GM18507 (cell line): ENCODE data around the gene LRRFIP1.

Experiments used
- DNase-seq: peaks from one replicate; pipeline ENCODE4 v3.0.0; 2011; ENCODE audit warnings: low read depth; ENCODE audit not compliant: insufficient read length; ENCODE audit errors: extremely low spot score
- FAIRE-seq: peaks from 2 replicates; lab custom pipeline; 2011; peaks lifted over from hg19 to GRCh38; lab: Jason Lieb, UNC

The LRRFIP1 gene

GRCh38 chr2:237616373-237616733 lies 11.0 kb upstream of the LRRFIP1 start:
- DNase-seq (no peak), FAIRE-seq (no peak)

GRCh38 chr2:237616734-237617586 lies 10.4 kb upstream of the LRRFIP1 start:
- DNase-seq, result no peak
- FAIRE-seq, result no peak

GRCh38 chr2:237617587-237617982 lies 9.8 kb upstream of the LRRFIP1 start:
- FAIRE-seq, result no peak
- no peak for DNase-seq

GRCh38 chr2:237618449-237618848 lies 8.9 kb upstream of the LRRFIP1 start:
- FAIRE-seq, result no peak
- DNase-seq, result no peak

GRCh38 chr2:237623428-237624403 lies 3.7 kb upstream of the LRRFIP1 start:
- DNase-seq (no peak), FAIRE-seq (no peak)

- DNase-seq (peak; percentile 20), FAIRE-seq (no peak)
Measured at GRCh38 chr2:237624565-237624964, 2.8 kb upstream of the LRRFIP1 start.

- DNase-seq, result no peak
- FAIRE-seq, result no peak
Measured at GRCh38 chr2:237625216-237625705, 2.1 kb upstream of the LRRFIP1 start.

- no peak for DNase-seq
- FAIRE-seq, result no peak
Measured at GRCh38 chr2:237625777-237626176, 1.6 kb upstream of the LRRFIP1 start.

GRCh38 chr2:237626813-237627440 lies 460 bp upstream of the LRRFIP1 start:
- FAIRE-seq (no peak), DNase-seq (no peak)

- FAIRE-seq (no peak), DNase-seq (no peak)
Measured at GRCh38 chr2:237628247-237629187, 1.1 kb downstream of the LRRFIP1 start.

- DNase-seq (no peak), FAIRE-seq (no peak)
Measured at GRCh38 chr2:237629188-237629534, 1.8 kb downstream of the LRRFIP1 start.

GRCh38 chr2:237629739-237630138 lies 2.4 kb downstream of the LRRFIP1 start:
- FAIRE-seq, result no peak
- no peak for DNase-seq

GRCh38 chr2:237630216-237631000 lies 3.0 kb downstream of the LRRFIP1 start:
- FAIRE-seq (no peak), DNase-seq (no peak)

- DNase-seq (no peak), FAIRE-seq (no peak)
Measured at GRCh38 chr2:237631007-237631785, 3.8 kb downstream of the LRRFIP1 start.

GRCh38 chr2:237631801-237632585 lies 4.6 kb downstream of the LRRFIP1 start:
- no peak for DNase-seq
- FAIRE-seq, result no peak

GRCh38 chr2:237633061-237633561 lies 5.7 kb downstream of the LRRFIP1 start:
- FAIRE-seq, result no peak
- no peak for DNase-seq

- no peak for DNase-seq
- FAIRE-seq, result no peak
Measured at GRCh38 chr2:237636578-237636977, 9.2 kb downstream of the LRRFIP1 start.
